ENCODE results near the gene SNAPC3.

- TF ChIP-seq POLR2AphosphoS5 (IDR thresholded peaks at IDR 0.05; ENCODE audit: borderline replicate concordance, low read depth, low read length): no peak
- no peak for TF ChIP-seq EZH2 (IDR thresholded peaks at IDR 0.05)
- no peak for TF ChIP-seq FOXP2 (optimal IDR thresholded peaks at IDR 0.05; ENCODE audit: control extremely low read depth, extremely low read length, insufficient read depth)
Observed at GRCh38 chr9:15421990-15422371, 695 bp upstream of the SNAPC3 start.

Measured in SK-N-MC (cell line).